Measurements from ENCODE around the gene UGGT1. TPM values are rescaled to one million over a fixed set of nuclear protein-coding genes. Genes with fewer than 3 reads are reported as not detected.

UGGT1 gene
- total and polyA plus RNA-seq, 4 donors = 28.3 to 50.3 (median 36.5) TPM

- Histone ChIP-seq H3K36me3 (ENCODE audit: control insufficient read depth, insufficient read depth, low read length) (peaks cover 23% of the 10 kb centered on the region), H3K27me3 (ENCODE audit: control insufficient read depth, insufficient read depth, low read length) (no peaks in the 10 kb centered on the region), H3K27ac (ENCODE audit: low read depth, low read length) (no peak overlapping the region), H3K4me3 (ENCODE audit: low read depth, low read length) (no peak overlapping the region), H3K4me1 (ENCODE audit: control insufficient read depth, insufficient read depth, low read length) (peaks cover 3% of the 10 kb centered on the region), H3K9me3 (ENCODE audit: control insufficient read depth, insufficient read depth, low read length) (no peaks in the 10 kb centered on the region)
- 70% methylated on average over 2 of the region's 3 CpGs for WGBS (ENCODE audit: insufficient coverage)
- DNase-seq (ENCODE audit: low read depth in 4 of 6, low spot score in 6 of 6) = no peak
Measured at GRCh38 chr2:128095201-128095600, 4.2 kb downstream of the UGGT1 start.

DNA sequence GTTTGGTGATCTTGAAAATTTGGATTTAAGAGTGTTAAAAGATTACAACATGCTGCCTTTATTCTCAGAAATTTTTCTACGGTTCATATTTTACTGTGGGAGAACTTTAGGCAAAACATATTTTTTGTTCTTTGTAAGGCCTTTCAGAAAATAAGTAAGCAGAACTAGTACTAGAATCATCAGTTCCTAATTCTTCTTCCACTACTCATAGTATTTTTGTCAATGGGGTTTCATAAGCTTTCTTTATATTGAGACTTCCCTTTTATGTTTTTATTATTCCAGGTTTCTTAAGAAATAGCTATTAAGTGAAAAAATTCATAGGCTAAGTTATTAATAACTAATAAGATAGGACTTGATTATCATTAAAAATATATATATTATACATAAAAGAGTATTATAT, 12.4 kb downstream of the UGGT1 start:
- WGBS (ENCODE audit: insufficient coverage) = no CpG with 5 or more reads among the region's 1 CpG
- Histone ChIP-seq H3K4me3 (ENCODE audit: low read depth, low read length) (no peak overlapping the region), H3K36me3 (ENCODE audit: control insufficient read depth, insufficient read depth, low read length) (peaks cover 15% of the 10 kb centered on the region), H3K4me1 (ENCODE audit: control insufficient read depth, insufficient read depth, low read length) (no peaks in the 10 kb centered on the region), H3K27me3 (ENCODE audit: control insufficient read depth, insufficient read depth, low read length) (no peaks in the 10 kb centered on the region), H3K27ac (ENCODE audit: low read depth, low read length) (no peak overlapping the region), H3K9me3 (ENCODE audit: control insufficient read depth, insufficient read depth, low read length) (no peaks in the 10 kb centered on the region)
- no peak for DNase-seq (ENCODE audit: low read depth in 4 of 6, low spot score in 6 of 6)

- DNase-seq (ENCODE audit: low read depth in 4 of 6, low spot score in 6 of 6) = no peak
- WGBS (ENCODE audit: insufficient coverage) = no CpG with 5 or more reads among the region's 4 CpGs
- Histone ChIP-seq H3K27ac (ENCODE audit: low read depth, low read length) (no peak overlapping the region), H3K27me3 (ENCODE audit: control insufficient read depth, insufficient read depth, low read length) (no peaks in the 10 kb centered on the region), H3K9me3 (ENCODE audit: control insufficient read depth, insufficient read depth, low read length) (no peaks in the 10 kb centered on the region), H3K4me1 (ENCODE audit: control insufficient read depth, insufficient read depth, low read length) (no peaks in the 10 kb centered on the region), H3K4me3 (ENCODE audit: low read depth, low read length) (no peak overlapping the region), H3K36me3 (ENCODE audit: control insufficient read depth, insufficient read depth, low read length) (peaks cover 12% of the 10 kb centered on the region)
Measured at GRCh38 chr2:128105072-128105471, 14.1 kb downstream of the UGGT1 start.

DNA sequence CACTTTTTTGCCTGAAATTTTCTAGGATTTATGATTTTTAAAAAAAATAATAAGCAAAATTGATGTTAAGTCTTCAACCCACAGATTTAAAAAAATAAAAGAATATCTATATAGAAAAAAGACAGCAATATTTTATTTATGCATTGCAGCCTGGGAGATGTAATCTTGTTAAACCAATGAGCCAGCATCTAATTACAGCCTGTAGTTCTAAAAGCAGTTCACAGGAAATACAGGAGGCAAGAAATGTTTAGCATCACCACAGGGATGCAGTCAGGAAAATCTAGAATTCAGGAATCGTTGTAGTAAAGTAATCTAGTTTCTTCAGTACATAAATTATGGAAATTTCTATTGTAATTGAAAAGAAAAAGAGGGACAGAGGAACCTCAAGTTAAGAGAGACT, 17.2 kb downstream of the UGGT1 start:
- Histone ChIP-seq H3K36me3 (ENCODE audit: control insufficient read depth, insufficient read depth, low read length) (peaks cover 16% of the 10 kb centered on the region), H3K4me1 (ENCODE audit: control insufficient read depth, insufficient read depth, low read length) (no peaks in the 10 kb centered on the region), H3K9me3 (ENCODE audit: control insufficient read depth, insufficient read depth, low read length) (no peaks in the 10 kb centered on the region), H3K27ac (ENCODE audit: low read depth, low read length) (no peak overlapping the region), H3K4me3 (ENCODE audit: low read depth, low read length) (no peak overlapping the region), H3K27me3 (ENCODE audit: control insufficient read depth, insufficient read depth, low read length) (no peaks in the 10 kb centered on the region)
- WGBS (ENCODE audit: insufficient coverage) = no CpG with 5 or more reads among the region's 1 CpG
- DNase-seq (ENCODE audit: low read depth in 4 of 6, low spot score in 6 of 6) = peak in 1 of 6 donors; percentile 52

DNA sequence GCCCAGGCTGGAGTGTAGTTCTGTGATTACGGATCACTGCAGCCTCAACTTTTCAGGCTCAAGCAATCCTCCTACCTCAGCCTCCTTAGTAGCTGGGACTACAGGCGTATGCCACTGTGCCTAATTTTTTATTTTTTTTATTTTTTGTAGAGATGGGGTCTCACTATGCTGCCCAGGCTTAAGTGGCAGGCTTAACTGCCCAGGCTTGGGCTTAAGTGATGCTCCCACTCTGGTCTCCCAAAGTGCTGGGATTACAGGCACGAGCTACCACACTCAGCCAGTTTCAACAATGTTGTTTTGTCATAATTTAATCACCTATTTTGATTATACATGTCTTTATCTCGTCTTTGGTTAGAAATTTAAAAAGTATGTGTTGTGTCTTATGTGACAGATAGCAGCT, 18.2 kb downstream of the UGGT1 start:
- WGBS (ENCODE audit: insufficient coverage) = 80% methylated on average over 1 of the region's 4 CpGs
- Histone ChIP-seq H3K9me3 (ENCODE audit: control insufficient read depth, insufficient read depth, low read length) (no peaks in the 10 kb centered on the region), H3K4me3 (ENCODE audit: low read depth, low read length) (no peak overlapping the region), H3K36me3 (ENCODE audit: control insufficient read depth, insufficient read depth, low read length) (peaks cover 16% of the 10 kb centered on the region), H3K27ac (ENCODE audit: low read depth, low read length) (no peak overlapping the region), H3K27me3 (ENCODE audit: control insufficient read depth, insufficient read depth, low read length) (no peaks in the 10 kb centered on the region), H3K4me1 (ENCODE audit: control insufficient read depth, insufficient read depth, low read length) (no peaks in the 10 kb centered on the region)
- no peak for DNase-seq (ENCODE audit: low read depth in 4 of 6, low spot score in 6 of 6)

DNA sequence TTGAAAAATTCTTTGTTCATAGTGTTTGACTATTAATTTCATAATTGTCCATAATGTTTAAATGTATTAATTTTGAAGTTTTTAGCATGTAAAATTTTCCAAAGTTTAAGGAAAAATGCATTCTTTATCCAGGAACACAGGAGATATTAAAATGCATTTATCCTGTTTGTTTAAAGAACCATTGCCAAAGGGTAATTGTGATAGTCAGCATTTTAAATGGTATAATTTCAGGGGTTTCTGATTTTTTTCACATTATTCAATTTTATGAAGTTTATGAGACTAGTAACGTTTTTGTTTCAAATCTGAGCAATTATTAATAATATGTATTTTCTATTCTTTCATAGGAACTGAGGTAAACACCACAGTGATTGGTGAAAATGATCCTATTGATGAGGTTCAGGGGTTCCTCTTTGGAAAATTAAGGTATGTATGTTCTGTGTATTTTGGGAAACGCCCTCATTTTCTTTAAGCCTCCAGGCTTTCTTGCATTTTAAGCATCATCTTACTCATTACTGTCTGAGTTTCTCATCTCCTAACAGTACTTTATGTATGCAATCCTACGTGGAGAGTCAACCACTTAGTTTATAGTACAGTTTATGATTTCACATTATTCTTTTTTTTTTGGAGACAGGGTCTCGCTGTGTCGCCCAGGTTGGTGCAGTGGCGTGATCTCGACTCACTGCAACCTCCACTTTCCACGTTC, 25.1 kb downstream of the UGGT1 start:
- Histone ChIP-seq H3K4me3 (ENCODE audit: low read depth, low read length) (no peak overlapping the region), H3K27me3 (ENCODE audit: control insufficient read depth, insufficient read depth, low read length) (no peaks in the 10 kb centered on the region), H3K4me1 (ENCODE audit: control insufficient read depth, insufficient read depth, low read length) (no peaks in the 10 kb centered on the region), H3K27ac (ENCODE audit: low read depth, low read length) (no peak overlapping the region), H3K36me3 (ENCODE audit: control insufficient read depth, insufficient read depth, low read length) (peaks cover 29% of the 10 kb centered on the region), H3K9me3 (ENCODE audit: control insufficient read depth, insufficient read depth, low read length) (no peaks in the 10 kb centered on the region)
- DNase-seq (ENCODE audit: low read depth in 4 of 6, low spot score in 6 of 6) = no peak
- WGBS (ENCODE audit: insufficient coverage) = 94% methylated on average over 5 of the region's 8 CpGs

- peaks cover 31% of the 10 kb centered on the region for H3K36me3 ChIP-seq (ENCODE audit: control insufficient read depth, insufficient read depth, low read length)
- H3K9me3 ChIP-seq (ENCODE audit: control insufficient read depth, insufficient read depth, low read length) = no peaks in the 10 kb centered on the region
- no peak overlapping the region for H3K4me3 ChIP-seq (ENCODE audit: low read depth, low read length)
- H3K27me3 ChIP-seq (ENCODE audit: control insufficient read depth, insufficient read depth, low read length) = no peaks in the 10 kb centered on the region
- no peak overlapping the region for H3K27ac ChIP-seq (ENCODE audit: low read depth, low read length)
- DNase-seq (ENCODE audit: low read depth in 4 of 6, low spot score in 6 of 6) = no peak
- H3K4me1 ChIP-seq (ENCODE audit: control insufficient read depth, insufficient read depth, low read length) = no peaks in the 10 kb centered on the region
- WGBS (ENCODE audit: insufficient coverage) = no CpG with 5 or more reads among the region's 5 CpGs
Measured at GRCh38 chr2:128134573-128134972, 43.6 kb downstream of the UGGT1 start.

DNA sequence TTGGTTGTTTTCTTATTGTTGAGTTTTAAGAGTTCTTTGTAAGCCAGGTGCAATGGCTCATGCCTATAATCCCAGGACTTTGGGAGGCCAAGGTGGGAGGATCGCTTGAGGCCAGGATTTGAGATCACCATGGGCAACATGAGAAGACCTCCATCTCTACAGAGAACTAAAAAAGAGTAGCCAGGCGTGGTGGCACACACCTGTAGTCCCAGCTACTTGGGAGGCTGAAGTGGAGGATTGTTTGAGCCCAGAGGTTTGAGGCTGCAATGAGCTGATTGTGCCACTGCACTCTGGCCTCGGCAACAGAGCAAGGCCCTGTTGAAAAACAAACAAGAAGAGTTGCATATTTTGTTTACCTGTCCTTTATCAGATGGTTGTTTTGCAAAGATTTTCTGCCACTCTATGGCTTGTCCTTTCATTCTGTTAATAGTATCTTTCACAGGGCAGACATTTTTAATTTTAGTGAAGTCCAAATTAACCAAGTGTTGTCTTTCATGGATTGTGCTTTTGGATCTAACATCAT, 46.2 kb downstream of the UGGT1 start:
- Histone ChIP-seq H3K36me3 (ENCODE audit: control insufficient read depth, insufficient read depth, low read length) (peaks cover 43% of the 10 kb centered on the region), H3K27ac (ENCODE audit: low read depth, low read length) (no peak overlapping the region), H3K27me3 (ENCODE audit: control insufficient read depth, insufficient read depth, low read length) (no peaks in the 10 kb centered on the region), H3K9me3 (ENCODE audit: control insufficient read depth, insufficient read depth, low read length) (no peaks in the 10 kb centered on the region), H3K4me1 (ENCODE audit: control insufficient read depth, insufficient read depth, low read length) (no peaks in the 10 kb centered on the region), H3K4me3 (ENCODE audit: low read depth, low read length) (no peak overlapping the region)
- WGBS (ENCODE audit: insufficient coverage) = 80% methylated on average over 1 of the region's 3 CpGs
- DNase-seq (ENCODE audit: low read depth in 4 of 6, low spot score in 6 of 6) = no peak

DNA sequence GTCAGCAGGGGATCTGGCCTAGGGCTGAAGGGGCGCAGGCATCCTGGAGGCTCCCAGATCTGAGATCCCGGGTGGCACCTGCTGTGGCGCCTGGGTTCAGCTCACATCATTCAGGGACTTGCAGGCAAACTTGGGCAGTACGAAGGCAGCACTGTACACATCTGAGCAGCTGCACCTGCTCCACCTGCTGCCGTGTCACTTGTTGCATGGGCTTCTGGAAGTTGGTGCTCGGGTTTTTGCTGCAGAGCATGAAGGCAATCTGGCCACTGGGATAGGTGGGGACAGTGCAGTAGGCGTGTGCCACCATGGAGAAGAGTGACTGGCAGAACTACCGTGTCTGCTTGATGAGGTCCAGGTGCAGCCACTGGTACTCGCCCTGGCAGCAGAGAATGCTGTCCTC, 48.6 kb downstream of the UGGT1 start:
- DNase-seq (ENCODE audit: low read depth in 4 of 6, low spot score in 6 of 6) = no peak
- no peaks in the 10 kb centered on the region for H3K4me1 ChIP-seq (ENCODE audit: control insufficient read depth, insufficient read depth, low read length)
- no peak overlapping the region for H3K4me3 ChIP-seq (ENCODE audit: low read depth, low read length)
- H3K27me3 ChIP-seq (ENCODE audit: control insufficient read depth, insufficient read depth, low read length) = no peaks in the 10 kb centered on the region
- H3K27ac ChIP-seq (ENCODE audit: low read depth, low read length) = no peak overlapping the region
- peaks cover 35% of the 10 kb centered on the region for H3K36me3 ChIP-seq (ENCODE audit: control insufficient read depth, insufficient read depth, low read length)
- no peaks in the 10 kb centered on the region for H3K9me3 ChIP-seq (ENCODE audit: control insufficient read depth, insufficient read depth, low read length)
- WGBS (ENCODE audit: insufficient coverage) = 97% methylated on average over 9 of the region's 9 CpGs

DNA sequence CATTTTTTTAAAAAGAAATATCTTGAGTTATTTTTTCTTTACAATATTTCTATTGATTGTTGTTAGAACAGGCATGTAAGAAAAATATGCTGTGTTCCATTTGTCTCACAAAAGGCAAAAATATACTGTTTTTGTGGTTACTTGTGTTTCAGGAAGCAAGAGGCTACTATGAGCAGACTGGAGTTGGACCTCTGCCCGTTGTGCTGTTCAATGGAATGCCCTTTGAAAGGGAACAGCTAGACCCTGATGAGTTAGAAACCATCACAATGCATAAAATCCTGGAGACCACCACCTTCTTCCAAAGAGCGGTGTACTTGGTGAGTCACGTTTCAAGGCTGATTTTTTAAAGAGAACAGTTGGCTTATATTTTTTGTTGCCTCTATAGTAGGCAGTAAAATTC, 54.7 kb downstream of the UGGT1 start:
- Histone ChIP-seq H3K27me3 (ENCODE audit: control insufficient read depth, insufficient read depth, low read length) (no peaks in the 10 kb centered on the region), H3K4me3 (ENCODE audit: low read depth, low read length) (no peak overlapping the region), H3K27ac (ENCODE audit: low read depth, low read length) (no peak overlapping the region), H3K9me3 (ENCODE audit: control insufficient read depth, insufficient read depth, low read length) (no peaks in the 10 kb centered on the region), H3K4me1 (ENCODE audit: control insufficient read depth, insufficient read depth, low read length) (no peaks in the 10 kb centered on the region), H3K36me3 (ENCODE audit: control insufficient read depth, insufficient read depth, low read length) (peaks cover 36% of the 10 kb centered on the region)
- peak in 2 of 6 donors; percentile 25 to 34 for DNase-seq (ENCODE audit: low read depth in 4 of 6, low spot score in 6 of 6)
- WGBS (ENCODE audit: insufficient coverage) = 43% methylated on average over 1 of the region's 3 CpGs

Data from spinal cord (tissue), 10 donors.